Cerebellar nuclear complex (tissue), 1 donor: ENCODE results near the gene TNNI3.
"Not testable (repeated sequence)": the region's sequence is repeated elsewhere in the genome, so short reads cannot be mapped to it uniquely, and the experiment has no call there.

ENCODE experiments used
- DNase-seq, 2 experiments: peaks; one replicate each; lab custom pipeline; 2025; lab: John Stamatoyannopoulos, UW

TNNI3 gene

DNA sequence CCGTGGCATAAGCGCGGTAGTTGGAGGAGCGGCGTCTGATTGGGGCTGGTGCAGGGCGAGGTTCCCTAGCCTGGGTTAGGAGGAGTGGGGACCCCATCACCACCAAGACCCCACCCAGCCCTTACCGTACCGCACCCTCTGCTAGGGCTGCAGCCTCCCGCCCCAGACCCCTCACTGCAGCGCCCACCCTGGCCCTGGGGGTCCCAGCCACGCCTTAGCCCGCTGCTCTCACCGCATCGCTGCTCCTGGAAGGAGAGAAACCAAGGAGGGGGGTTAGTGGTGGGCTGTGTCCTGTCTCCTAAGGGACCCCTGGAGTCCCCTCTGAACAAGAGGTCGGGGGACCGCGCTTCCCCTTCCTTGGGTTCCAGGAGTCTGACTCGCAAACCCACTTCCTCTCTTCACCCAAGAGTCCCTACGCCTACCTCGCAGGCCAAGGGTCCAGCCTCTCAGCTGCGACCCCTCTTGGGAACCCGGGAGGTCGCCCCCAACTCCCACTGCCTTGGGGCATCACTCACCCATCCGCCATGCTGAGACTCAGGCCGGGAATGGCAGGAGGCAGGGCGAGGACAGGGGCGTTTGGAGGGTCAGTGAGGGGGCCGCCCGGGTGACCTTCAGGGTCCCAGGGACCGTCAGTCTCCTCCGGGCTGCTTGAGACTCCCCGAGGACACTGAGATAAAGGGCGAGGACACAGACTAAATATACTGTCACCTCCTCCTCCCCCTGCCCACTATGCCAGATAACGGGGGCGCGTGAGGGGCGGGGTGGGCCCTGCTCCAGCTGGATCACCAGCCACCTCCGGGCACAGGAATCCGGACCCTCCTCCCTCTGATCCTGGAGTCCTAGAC lies at the start of gene TNNI3:
TSS of gene TNNI3 (minus strand) at position 669 of the 845 bp plus-strand sequence. CDS start at position 526, 143 bp downstream.
- no peak for DNase-seq

- no peak for DNase-seq
Observed at GRCh38 chr19:55206664-55207500, 49.4 kb upstream of the TNNI3 start.

- DNase-seq, result not testable (repeated sequence)
Observed at GRCh38 chr19:55202199-55202598, 44.7 kb upstream of the TNNI3 start.

- no peak for DNase-seq
Observed at GRCh38 chr19:55199620-55200204, 42.2 kb upstream of the TNNI3 start.

DNA sequence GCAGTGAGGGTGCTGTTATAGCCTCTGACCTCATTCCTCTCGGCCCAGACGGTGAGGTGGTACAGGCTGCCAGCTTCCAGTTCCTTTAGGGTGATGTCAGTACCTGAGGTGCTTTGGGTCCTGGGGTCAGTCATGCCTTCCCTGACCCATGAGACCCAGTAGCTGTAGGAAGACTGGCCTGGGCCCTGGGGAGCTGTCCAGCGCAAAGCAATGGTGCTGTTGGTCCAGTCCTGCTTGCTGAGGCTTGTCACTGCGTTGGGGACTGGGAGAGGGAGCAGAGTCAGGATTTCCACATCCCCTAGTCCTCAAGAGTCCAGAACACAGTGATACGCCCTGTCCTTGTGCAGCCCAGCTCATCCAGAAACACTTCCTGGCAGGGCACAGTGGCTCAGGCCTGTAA lies 41.1 kb upstream of the TNNI3 start:
- DNase-seq, result no peak

DNA sequence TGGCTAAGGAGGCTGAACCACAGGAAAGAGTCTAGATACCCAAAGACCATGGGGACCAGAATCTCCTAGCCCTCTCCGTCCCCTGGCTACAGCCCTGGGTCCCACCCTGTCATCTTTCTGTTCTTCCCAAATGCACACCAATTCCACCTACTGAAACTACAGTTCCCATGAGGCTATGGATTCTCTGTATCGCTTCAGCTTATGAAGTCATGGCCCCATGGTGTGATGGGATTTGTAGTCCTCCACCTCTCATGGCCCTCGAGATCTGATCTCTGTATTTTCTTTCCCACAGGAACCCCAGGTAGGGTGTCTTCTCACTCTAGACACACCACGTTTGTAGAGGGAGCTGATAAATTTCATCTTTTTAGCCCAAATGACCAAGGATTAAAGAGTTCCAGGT lies 40.0 kb upstream of the TNNI3 start:
- DNase-seq, result no peak

DNA sequence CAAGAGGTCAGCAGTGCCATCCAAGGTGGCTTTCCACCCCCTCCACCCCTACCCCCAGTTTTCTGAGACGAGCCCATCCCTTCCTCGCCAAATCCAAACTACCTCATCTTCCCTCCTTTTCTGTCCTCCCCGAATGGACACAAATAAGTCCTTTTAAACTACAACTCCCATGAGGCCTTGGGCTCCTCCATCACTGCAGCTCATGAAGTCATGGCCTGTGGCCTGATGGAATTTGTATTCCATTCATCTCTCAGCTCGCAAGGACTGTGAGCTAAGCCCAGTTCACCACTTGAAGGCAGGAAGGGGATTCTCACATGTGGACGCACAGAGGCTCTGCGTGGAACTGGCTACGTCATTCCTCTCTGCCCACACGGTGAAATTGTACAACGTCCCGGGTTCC lies 39.3 kb upstream of the TNNI3 start:
- DNase-seq, result no peak

DNA sequence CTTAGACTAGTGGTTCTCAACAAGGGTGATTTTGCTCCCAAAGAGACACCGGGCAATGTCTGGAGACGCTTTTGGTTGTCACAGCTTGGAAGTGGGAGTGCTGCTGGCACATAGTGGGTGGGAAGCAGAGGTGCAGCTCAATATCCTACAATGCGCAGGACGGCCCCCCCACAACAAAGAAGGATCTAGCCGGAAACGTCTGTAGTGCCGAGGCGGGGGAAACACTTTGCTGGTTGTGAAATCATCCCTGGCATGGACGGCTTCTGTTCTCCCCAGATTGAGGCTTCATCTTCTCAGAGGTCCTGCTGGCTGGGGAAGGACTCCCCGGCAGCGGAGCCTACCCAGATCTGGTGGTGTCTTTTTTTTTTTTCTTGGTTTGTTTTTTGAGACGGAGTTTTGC lies 35.9 kb upstream of the TNNI3 start:
- DNase-seq, result no peak

- DNase-seq, result no peak
Observed at GRCh38 chr19:55189403-55189835, 31.9 kb upstream of the TNNI3 start.

DNA sequence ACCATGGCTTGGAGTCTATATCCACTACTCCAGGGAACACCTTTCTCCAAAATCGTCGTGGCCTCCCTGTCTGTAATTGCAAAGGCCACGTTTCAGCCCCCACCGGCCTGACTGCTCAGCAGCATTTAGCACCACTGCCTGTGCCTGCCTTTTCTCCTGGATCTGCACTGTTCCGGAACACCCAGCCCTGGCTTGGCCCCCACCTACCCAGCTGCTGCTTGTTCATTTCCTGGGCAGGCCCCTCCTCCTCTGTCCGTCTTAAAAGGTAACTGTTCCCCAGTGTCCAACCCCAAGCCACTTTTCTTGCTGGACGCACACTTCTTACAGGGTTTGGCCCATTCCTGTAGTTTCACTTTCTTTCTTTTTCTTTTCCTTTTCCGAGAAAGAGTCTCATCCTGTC lies 31.1 kb upstream of the TNNI3 start:
- DNase-seq, result no peak

DNA sequence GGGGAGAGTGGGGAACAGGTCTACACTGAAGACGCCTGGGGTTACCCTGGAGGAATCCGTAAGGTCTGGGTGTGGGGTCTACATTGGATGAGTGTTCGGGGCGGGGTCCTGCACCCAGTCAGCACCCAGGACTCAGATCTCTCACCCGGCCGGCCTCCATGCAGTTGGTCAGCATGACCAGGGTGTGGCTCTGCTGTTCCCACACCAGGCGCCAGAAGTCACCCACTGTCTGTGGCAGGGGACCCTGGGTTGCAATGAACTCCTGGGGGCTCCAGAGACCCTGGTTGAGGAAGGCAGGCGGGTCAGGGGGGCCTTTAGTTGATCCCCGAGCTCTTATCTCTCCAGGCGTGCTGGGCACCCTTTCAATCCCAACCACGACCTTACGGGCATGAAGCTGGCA lies 28.5 kb upstream of the TNNI3 start:
- DNase-seq, result no peak

DNA sequence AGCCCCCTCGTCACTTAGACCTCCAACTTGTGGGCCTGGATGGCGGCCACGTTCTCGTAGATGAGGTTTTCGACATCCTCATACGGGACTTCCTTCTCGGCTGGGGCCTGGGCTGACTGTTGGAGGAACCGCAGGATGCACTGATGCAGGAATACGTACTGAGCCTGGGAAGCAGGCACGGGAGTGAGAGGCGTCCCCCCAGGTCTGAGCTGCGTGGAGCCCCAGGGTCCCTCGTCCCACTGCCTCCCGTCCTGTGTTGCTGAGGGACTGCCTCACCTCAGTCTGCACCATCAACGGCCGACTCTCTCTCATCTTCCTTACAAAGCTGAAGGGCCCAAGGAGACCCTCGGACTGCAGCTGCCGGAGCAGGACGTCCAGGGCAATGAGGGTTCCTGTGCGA lies 24.2 kb upstream of the TNNI3 start:
- no peak for DNase-seq

DNA sequence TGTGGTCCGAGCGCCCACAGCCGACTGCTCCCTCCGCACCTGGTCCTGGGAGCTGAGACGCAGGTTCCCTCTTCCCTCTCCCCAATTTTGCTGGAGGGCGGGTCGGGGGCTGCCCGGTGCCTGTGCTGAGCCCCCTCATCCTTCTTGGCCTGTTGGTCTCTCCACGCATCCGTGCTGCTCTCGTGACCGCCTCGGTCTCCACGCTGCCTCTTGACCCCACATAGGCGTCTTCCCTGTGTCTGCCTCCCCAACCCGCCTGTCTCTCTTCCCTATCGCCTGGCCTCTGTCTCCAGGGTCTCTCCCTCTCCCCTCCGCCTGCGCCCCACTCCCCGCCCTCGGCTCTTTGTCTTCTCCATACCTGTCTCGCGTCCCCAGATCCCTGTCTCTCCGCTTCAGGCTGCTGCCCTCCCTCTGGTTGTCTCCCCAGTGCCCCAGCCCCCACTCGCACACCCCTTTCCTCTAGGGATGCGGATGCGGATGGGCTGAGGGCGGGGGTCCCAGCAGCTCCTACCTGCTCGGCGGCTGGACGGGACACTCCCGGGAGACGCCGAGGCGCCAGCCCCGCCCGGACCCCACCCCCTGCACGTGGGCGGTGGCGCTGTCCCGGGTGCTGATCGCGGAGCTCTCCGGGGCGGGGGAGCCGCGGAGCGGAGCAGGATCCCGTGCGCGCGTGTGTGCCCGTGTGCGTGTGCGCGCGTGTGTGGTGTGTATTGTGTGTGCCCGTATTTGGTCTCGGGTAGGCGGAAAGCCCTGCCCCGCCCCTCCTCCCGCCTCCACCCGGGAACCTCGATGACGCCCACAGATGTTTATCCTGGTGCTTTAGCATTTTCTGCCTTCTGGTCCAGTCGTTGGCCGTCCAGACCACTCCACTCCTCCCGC lies 22.3 kb upstream of the TNNI3 start, which contains the start of gene SYT5:
TSS of gene SYT5 (minus strand) at position 684 of the 879 bp plus-strand sequence. CDS start 1,248 bp downstream, outside the sequence.
- no peak for DNase-seq

DNA sequence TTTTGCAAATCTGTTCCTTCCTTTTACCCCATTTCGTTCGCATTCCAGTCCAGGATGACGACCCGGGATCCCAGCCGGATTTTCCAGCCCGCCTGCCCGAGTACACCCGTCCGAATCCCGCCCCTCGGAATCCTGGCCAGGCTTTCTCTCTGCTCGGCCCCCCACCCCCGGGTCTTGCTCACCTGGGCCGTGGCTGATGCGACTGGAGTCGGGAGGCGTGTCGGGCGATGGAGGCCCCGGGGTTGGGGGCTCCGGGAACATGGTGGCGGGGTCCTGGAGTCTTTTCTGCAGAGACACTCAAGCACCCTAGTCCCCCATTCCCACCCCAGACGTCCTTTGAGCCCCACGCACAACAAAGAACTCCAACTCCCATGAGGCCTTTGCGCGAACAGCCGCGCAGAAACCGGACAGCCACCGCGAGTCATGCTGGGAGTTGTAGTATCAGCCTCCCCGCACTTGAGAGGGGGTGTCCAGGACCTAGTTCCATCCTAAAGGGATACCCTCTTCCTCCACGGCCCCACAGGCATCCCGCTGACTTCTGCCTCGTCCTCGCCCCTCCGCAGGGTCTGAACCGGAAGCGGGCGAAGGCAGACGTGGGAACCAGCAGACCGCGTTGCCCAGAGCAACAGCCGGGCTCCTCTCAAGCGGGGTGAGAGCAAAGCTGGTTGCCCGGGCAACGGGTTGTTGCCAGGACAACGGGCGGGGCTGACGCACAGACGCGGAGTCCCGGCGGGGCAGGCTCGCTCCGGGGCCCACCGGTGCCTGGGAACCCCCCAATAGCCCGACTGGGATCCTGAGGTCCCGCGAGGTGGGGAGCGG lies 21.5 kb upstream of the TNNI3 start:
- peak; percentile 72 to 81 for DNase-seq

- DNase-seq, result no peak
Observed at GRCh38 chr19:55176076-55176475, 18.5 kb upstream of the TNNI3 start.

DNA sequence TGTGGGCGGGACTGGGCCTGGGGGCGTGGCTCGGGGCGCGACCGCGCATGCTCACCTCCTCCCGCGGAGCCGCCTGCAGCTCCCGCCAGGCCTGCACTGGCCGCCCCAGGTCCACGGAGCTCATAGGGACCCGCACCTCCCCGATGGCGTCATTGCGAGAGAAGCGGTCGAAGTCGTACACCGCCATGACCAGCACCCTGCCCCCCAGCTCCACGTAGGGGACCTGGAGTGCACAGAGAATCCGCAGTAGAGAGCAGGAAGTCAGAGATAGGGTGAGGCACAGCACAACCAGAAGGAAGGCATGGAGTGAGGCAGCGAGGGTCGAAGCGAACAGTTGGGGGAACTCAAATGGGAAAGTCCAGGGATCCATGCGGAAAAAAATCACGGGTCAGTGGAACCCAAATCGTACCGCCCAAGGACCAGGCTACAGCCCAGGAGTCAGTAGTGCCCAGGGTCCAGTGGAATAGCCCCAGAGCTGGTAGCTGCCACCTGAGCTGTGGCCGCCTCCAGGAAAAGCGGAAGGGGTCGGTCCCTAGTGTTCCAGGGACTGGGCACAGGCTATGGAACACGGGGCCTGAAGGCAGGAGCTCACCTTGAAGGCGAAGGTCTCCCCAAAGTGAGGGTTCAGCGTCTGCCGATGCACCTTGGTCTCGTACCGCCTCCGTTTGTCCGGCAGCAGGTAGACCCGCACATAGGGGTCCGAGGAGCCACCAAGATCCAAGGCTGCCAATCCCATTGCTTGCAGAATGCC lies 17.8 kb upstream of the TNNI3 start:
- DNase-seq, result no peak

DNA sequence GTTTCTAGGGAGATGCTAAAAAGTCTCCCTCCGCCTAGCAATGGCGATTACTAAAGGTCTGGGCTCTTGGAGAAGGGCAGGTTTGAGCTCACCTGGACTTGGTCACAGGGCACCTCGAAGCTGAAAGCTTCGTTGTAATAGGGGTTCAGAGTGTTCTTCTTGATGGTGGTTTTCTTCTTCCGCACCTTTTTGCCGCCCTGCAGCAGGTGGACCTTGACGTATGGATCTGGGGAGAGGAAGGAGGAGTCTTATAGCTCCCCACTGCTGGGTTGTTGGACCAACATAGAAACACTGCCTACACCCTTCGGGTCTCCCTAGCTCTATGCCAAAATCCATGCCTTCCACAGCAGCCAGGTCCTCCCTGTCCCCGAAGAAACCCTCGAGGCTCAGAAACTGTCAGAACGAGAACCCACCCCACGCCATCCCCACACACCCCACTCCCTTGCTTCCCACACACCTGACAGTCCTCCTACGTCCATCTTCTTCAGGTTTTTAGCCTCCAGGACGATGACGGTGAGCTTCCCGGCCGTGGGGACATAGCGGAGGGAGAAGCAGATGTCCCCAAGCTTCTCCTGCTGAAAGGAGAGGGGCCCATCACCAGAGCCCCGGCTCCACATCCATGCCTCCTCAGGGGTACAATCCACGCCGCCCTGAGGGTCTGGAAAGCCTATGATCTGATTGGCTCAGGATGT lies 17.0 kb upstream of the TNNI3 start:
- DNase-seq, result no peak

GRCh38 chr19:55173714-55174409 lies 16.3 kb upstream of the TNNI3 start:
- no peak for DNase-seq
